Activated CD8-positive, alpha-beta memory T cell treated with anti-CD3 and anti-CD28 coated beads, Interleukin-2, amount 50 U/mL, for 4 hours (primary cell): Measurements from ENCODE around the gene PLXNB1.
A peak's percentile ranks its signal among the peaks of the same experiment; 100 is the strongest.
"Not testable (repeated sequence)": the region's sequence is repeated elsewhere in the genome, so short reads cannot be mapped to it uniquely, and the experiment has no call there.

Experiments used
- DNase-seq: peaks from one replicate; pipeline ENCODE4 v3.0.0-alpha.2; 2020

PLXNB1 gene

GRCh38 chr3:48429960-48430707, at the start of gene PLXNB1:
TSS of gene PLXNB1 (minus strand) at chr3:48430086. CDS start at chr3:48424611, 5,475 bp downstream.
- DNase-seq, result no peak

- peak; percentile 50 for DNase-seq
Measured at GRCh38 chr3:48478626-48479555, 49.0 kb upstream of the PLXNB1 start.

GRCh38 chr3:48477959-48478520, 48.2 kb upstream of the PLXNB1 start:
- no peak for DNase-seq

DNA sequence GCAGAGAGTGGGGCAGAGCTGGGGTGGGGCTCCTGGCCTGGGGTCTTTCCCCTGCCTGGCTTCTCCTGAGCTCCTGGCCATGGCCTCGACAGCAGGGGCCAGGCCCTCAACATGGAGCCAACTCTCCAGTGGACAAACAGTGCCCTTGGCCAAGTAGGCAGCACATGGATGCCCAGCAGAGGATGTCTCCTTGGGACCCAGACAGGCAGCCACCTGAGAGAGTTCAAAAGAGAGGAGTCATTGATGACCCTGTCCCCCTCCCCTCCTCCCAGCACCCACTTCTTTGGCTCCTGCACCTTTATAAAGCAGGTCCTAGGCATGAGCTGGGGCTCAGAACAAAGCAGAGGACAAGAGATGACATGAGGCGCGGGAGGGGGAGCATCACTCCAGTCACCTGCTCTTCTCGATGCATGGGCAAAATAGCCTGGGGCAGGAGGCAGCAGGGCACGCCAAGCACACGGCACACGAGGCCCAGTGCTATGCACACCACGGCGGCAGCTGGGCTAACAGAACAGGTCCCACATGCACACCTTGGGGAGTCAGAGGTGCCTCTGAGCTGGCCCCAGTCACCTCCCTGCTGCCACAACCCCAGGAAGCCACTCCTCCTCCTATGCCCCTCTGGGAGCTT, 46.7 kb upstream of the PLXNB1 start:
- no peak for DNase-seq

DNA sequence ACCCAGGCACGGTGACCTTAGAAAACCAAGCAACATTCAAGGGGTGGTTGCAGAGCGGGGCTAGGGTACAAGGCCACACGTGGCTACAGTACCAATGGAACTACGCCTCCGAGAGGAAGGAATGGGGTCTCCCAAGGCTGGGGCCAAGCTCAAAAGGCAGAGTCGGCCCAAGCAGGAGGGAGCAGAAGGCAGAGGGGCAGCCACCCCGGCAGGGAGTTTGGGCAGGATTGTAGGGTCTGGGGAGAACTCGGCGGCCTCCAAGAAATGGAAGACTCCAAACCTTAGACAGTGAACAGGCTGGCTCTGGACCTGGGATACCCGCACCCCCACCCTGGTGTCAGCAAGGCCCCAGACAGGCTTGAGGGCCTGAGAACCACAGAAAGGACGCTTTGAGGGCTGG, 45.3 kb upstream of the PLXNB1 start:
- DNase-seq, result no peak

DNA sequence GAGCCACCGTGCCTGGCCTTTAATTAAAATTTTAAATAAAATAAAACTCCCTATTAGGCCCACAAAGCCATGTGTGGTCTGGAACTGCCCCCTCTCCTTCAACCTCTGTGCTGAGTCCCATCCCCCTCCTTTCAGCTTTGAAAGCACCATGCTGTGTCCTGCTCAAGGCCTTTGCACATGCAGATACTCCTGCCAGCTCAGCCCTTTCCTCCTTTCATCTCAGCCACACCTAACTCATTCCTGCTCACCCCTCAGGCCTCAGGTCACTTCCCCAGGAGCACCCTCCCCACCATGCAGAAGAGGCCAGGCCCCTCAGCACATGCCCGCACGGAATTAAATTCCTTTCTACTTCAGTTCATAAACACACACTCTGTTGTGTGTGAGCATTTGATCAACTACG, 44.7 kb upstream of the PLXNB1 start:
- DNase-seq, result no peak

- DNase-seq, result not testable (repeated sequence)
Measured at GRCh38 chr3:48474031-48474430, 44.1 kb upstream of the PLXNB1 start.

- no peak for DNase-seq
Measured at GRCh38 chr3:48473617-48473952, 43.7 kb upstream of the PLXNB1 start.

DNA sequence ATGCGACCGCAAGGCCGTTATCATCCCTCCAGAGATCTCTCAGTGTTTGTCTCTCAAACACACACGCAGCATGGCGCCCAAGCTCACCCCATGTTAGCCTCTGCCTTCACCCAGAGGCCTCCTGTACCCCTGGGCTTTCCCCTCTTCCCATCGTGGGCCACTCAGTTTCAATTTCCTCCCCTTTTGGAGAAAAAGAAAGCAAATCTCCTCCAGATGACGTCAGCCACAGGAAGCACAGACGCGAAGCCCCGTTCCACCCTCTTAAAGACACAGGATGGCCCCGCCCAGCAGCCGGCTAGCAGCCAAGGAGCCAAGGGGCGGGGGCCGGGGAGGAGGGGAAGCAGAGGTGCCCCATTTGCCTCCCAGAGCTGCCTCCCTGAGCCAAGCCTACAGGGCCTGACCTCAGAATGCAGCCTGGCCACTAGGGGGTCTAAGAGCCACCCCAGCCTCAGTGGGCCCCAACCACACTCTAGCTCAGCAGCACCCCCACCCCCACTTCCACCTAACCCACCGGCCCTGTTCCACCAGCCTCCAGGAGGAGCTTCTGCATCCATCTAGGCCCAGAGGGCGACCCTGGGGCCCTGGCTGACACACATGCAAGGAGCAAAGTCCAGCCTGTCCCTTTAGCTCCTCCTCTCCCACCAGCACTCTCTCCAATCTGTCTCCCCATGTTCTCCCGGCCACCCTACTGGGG, 43.2 kb upstream of the PLXNB1 start:
- DNase-seq, result peak; percentile 89

DNA sequence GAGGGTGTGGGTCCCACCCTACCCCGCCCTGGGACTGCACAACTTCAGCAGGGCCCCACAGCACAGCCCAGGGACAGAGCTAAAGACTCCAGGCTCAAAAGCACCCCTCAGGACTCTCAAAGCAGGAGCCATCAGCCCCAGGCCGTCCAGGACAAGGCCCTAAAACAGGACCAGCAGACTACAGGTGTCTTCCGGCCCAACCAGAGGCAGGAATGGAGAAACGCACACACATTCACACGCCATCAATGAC, 42.7 kb upstream of the PLXNB1 start:
- DNase-seq, result no peak

- DNase-seq, result no peak
Measured at GRCh38 chr3:48470286-48470685, 40.4 kb upstream of the PLXNB1 start.

- no peak for DNase-seq
Measured at GRCh38 chr3:48469046-48469915, 39.4 kb upstream of the PLXNB1 start.

DNA sequence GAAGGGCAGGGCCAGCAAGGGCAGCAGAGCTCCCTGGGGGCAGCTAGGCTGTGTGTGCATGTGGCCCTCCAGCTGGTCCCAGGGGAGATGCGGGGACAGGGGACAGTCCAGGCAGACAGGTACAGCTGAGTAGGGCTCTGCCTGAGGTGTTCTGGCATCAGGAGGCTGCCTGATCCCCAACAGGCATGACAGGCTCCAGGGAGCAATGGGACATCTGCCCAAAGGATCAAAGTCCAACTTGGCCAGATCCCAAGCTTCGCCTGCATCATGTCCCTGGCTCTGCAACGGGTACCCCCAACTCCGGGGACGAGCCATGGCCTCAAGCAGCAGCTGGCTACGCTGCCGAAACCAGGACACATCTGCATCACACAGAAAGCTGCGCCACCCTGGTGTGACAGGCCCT, 38.4 kb upstream of the PLXNB1 start:
- no peak for DNase-seq

- no peak for DNase-seq
Measured at GRCh38 chr3:48467473-48468267, 37.8 kb upstream of the PLXNB1 start.

- DNase-seq, result no peak
Measured at GRCh38 chr3:48467110-48467454, 37.2 kb upstream of the PLXNB1 start.

GRCh38 chr3:48466386-48467109, 36.7 kb upstream of the PLXNB1 start:
- DNase-seq, result no peak

- DNase-seq, result peak; percentile 78
Measured at GRCh38 chr3:48465531-48466378, 35.9 kb upstream of the PLXNB1 start.

DNA sequence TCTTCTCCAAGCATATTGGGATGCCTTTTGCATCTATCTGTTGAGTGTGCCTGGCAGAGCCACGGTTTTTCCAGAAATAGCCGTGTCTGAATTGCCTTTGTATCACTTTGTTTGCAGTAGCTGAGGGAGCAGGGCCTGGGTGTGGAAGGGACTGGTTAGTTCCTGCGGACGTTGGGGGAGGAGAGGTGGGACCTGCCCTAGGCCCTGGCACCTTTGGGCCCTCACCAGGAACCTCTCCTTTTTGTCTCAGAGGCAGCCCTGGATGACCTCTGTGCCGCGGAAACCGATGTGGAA, 35.3 kb upstream of the PLXNB1 start:
- DNase-seq, result no peak

DNA sequence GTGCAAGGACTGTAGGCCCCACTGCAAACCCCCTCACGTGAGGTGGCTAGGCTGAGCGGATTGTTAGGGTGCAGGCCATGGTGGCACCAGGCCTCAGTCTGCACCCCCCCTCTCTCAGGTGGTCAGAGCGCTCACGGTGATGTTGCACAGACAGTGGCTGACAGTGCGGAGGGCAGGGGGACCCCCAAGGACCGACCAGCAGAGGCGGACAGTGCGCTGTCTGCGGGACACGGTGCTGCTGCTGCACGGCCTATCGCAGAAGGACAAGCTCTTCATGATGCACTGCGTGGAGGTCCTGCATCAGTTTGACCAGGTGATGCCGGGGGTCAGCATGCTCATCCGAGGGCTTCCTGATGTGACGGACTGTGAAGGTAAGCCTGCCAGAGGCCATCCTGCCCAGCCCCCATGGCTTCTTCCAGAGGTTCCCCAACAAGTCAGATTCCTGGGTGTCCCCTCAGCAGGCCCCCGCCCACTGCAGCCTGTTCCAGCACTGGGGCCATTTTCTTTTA, 34.9 kb upstream of the PLXNB1 start:
- no peak for DNase-seq

DNA sequence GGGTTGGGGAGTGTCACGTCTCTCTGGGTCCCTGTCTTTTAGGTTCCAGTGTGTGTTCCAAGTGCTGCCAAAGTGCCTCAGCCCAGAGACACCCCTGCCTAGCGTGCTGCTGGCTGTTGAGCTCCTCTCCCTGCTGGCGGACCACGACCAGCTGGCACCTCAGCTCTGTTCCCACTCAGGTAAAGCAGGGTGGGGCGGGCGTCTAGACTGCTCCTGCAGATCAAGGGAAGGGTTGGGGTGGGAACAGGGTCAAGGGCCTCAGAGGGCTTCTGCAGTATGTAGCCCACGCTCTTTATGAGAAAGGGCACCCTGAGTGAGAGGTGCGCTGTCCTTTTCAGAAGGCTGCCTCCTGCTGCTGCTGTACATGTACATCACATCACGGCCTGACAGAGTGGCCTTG, 33.8 kb upstream of the PLXNB1 start:
- no peak for DNase-seq
